GM19372 (cell line): Measurements from ENCODE around the gene PRRC2B.
"Not testable (repeated sequence)": the region's sequence is repeated elsewhere in the genome, so short reads cannot be mapped to it uniquely, and the experiment has no call there.

ENCODE experiments used
- ATAC-seq: cut with Tn5 transposase; IDR thresholded peaks from one replicate; pipeline ENCODE4 v1.9.1; 2021; ENCODE audit warnings: mild to moderate bottlenecking, low read depth, moderate library complexity; ENCODE audit not compliant: unreplicated experiment

The PRRC2B gene

GRCh38 chr9:131385296-131385695 is 8.6 kb upstream of the PRRC2B start:
- ATAC-seq, result no peak

GRCh38 chr9:131386281-131386680 is 7.6 kb upstream of the PRRC2B start:
- no peak for ATAC-seq

GRCh38 chr9:131387394-131387793 is 6.5 kb upstream of the PRRC2B start:
- ATAC-seq, result no peak

GRCh38 chr9:131391020-131391419 is 2.9 kb upstream of the PRRC2B start:
- ATAC-seq, result no peak

GRCh38 chr9:131391504-131391903 is 2.4 kb upstream of the PRRC2B start:
- no peak for ATAC-seq

- peak; percentile 27 for ATAC-seq
Measured at GRCh38 chr9:131394464-131395156, 724 bp downstream of the PRRC2B start.

- ATAC-seq, result no peak
Measured at GRCh38 chr9:131395157-131396098, 1.5 kb downstream of the PRRC2B start.

GRCh38 chr9:131396099-131396479 is 2.2 kb downstream of the PRRC2B start:
- not testable (repeated sequence) for ATAC-seq

GRCh38 chr9:131396626-131397025 is 2.7 kb downstream of the PRRC2B start:
- ATAC-seq, result no peak

- ATAC-seq, result no peak
Measured at GRCh38 chr9:131397100-131397790, 3.4 kb downstream of the PRRC2B start.

GRCh38 chr9:131398204-131398603 is 4.3 kb downstream of the PRRC2B start:
- ATAC-seq, result no peak

GRCh38 chr9:131399972-131400371 is 6.1 kb downstream of the PRRC2B start:
- no peak for ATAC-seq

- ATAC-seq, result no peak
Measured at GRCh38 chr9:131400627-131401026, 6.7 kb downstream of the PRRC2B start.

GRCh38 chr9:131402073-131402472 is 8.2 kb downstream of the PRRC2B start:
- ATAC-seq, result no peak

- ATAC-seq, result no peak
Measured at GRCh38 chr9:131402738-131403492, 9.0 kb downstream of the PRRC2B start.

GRCh38 chr9:131403493-131403773 is 9.5 kb downstream of the PRRC2B start:
- no peak for ATAC-seq

GRCh38 chr9:131404581-131404980 is 10.7 kb downstream of the PRRC2B start:
- ATAC-seq, result no peak

GRCh38 chr9:131404987-131405386 is 11.1 kb downstream of the PRRC2B start:
- no peak for ATAC-seq

GRCh38 chr9:131405428-131405827 is 11.5 kb downstream of the PRRC2B start:
- no peak for ATAC-seq

- no peak for ATAC-seq
Measured at GRCh38 chr9:131405858-131406537, 12.1 kb downstream of the PRRC2B start.
